D721Med (cell line): Measurements from ENCODE around the gene KRT27.

Experiments
- DNase-seq: peaks from one replicate; pipeline ENCODE4 v3.0.0; 2011; ENCODE audit warnings: low spot score; ENCODE audit not compliant: insufficient read length
- FAIRE-seq: peaks from 2 replicates; lab custom pipeline; 2011; peaks lifted over from hg19 to GRCh38; lab: Jason Lieb, UNC
- CTCF ChIP-seq: IDR thresholded peaks from 2 replicates; pipeline ENCODE4 v1.5.1; 2012; ENCODE audit warnings: mild to moderate bottlenecking, control low read depth; ENCODE audit not compliant: insufficient read depth; ENCODE audit errors: missing control alignments

Gene KRT27

GRCh38 chr17:40735016-40735415 is 47.3 kb downstream of the KRT27 start:
- DNase-seq (no peak), FAIRE-seq (no peak)
- no peak for TF ChIP-seq CTCF

GRCh38 chr17:40734018-40734417 is 48.3 kb downstream of the KRT27 start:
- TF ChIP-seq CTCF = no peak
- DNase-seq = no peak
- FAIRE-seq = no peak

- FAIRE-seq (no peak), DNase-seq (no peak)
- no peak for TF ChIP-seq CTCF
These were observed 51.4 kb downstream of the KRT27 start for GRCh38 chr17:40730970-40731369.

- FAIRE-seq = no peak
- no peak for DNase-seq
- TF ChIP-seq CTCF = no peak
These were observed 54.7 kb downstream of the KRT27 start for GRCh38 chr17:40727447-40728231.

GRCh38 chr17:40726919-40727318 is 55.4 kb downstream of the KRT27 start:
- DNase-seq = no peak
- no peak for FAIRE-seq
- TF ChIP-seq CTCF = peak; percentile 26
